Measurements from ENCODE around the gene NEK6.

Gene NEK6

GRCh38 chr9:124279531-124280175, 21.9 kb downstream of the NEK6 start:
- DNase-seq (ENCODE audit: low read depth in 3 of 3) = no peak

GRCh38 chr9:124280176-124280691, 22.5 kb downstream of the NEK6 start:
- no peak for DNase-seq (ENCODE audit: low read depth in 3 of 3)

DNA sequence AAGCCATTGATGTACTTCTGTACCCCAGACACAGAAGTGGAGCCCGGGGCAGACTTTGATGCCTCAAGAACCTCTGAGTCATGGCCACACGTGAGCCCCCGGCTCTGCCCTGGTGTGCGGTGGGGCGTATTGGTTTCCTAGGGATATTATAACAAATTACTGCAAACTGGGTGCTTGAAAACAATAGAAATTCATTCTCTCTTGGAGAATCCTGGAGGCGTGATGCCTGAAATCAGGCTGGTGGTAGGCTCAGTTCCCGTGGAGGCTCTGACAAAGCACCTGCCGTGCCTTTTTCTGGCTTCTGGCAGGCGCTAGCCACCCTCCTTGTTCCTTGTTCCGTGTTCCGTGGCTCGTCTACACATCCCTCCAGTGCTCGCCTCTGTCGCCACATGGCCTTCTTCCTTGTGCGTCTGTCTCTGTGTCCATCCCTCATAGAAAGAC, 24.2 kb downstream of the NEK6 start:
- DNase-seq (ENCODE audit: low read depth in 3 of 3) = no peak

DNA sequence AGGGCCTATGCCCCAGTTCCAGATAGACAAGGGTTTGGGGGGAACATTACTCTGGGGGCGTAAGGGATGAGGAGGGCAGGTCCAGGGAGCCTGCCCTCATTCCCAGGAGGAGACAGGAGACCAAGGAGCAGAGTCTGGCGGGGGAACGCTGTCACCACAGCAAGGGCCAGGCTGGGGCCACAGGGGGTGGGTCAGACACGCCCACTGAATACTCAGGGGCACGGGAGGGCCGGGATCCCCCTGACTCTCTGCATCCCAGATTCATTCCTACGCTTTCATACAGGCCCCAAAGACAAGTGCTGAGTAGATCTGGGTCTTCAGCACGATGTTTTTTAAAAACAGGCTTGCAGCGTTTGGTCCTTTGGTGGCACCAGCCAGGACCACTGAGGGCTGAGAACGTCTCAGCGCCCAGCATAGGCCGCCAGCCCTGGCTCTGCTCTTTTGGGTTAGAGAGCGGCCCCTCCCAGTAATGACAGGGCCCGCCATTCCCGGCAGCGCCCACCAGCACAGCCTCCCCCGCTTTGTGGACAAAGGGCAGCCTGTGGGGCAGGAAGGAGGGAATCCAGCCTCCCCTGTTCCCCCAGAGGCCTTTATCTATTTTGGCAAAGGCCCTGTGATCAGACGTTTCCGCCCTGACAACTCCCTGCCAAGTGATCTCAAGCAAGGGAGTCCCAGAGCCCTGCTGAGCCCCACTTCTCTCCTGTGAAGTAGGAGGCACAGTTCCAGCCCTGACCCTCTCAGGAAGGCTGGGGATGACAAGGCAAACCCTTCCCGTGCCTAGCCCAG, 24.9 kb downstream of the NEK6 start:
- no peak for DNase-seq (ENCODE audit: low read depth in 3 of 3)

- DNase-seq (ENCODE audit: low read depth in 3 of 3) = no peak
Observed at GRCh38 chr9:124283228-124283814, 25.6 kb downstream of the NEK6 start.

DNA sequence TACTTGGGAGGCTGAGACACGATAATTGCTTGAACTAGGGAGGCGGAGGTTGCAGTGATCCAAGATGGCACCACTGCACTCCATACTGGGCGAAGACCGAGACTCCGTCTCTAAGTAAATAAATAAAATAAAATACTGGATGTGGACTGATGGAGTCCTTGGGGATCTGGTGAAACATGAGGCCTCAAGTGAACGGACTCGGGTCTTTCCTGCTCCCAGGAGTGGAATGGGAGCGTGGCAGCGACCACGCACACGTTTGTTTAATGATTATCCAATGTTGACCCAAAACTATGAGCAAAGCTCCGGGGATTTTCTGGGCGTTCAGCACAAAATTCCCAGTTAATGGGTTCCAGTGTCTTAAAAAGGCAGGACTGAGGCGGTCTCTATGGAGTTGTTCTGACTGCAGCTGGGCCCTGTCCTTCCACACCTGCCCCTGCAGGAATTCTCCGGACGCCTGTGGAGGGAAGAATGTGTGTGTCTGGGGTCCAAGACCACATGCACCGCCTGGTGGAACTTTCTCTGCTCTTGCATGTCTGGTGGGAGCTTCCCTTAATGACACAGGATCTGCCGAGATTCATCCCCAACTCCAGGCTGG, 26.6 kb downstream of the NEK6 start:
- no peak for DNase-seq (ENCODE audit: low read depth in 3 of 3)

DNA sequence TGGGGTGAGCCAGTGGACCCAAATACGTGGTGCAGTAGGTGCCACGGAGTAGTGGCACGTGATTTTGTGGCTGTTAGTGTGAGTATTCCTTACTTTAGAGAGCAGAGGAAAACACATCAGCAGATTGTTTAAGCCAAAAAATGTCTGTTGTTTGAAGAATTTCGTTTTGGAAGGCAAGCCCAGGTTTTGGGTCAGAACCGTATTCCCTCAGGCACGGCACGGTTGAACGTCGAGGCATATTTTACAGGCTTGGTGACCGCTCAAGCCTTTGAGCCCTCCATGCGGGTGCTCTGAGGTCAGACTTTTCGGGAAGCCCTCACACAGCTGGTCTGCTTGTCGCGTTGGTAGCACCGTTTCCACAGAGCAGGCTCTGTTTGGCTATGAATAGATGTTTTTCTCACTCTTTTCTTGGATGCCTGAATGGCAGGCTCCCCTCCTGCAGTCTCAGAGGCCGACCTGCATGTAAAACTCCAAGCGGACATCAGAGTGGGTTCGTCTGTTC, 27.2 kb downstream of the NEK6 start:
- no peak for DNase-seq (ENCODE audit: low read depth in 3 of 3)

GRCh38 chr9:124285490-124285889, 27.7 kb downstream of the NEK6 start:
- DNase-seq (ENCODE audit: low read depth in 3 of 3) = no peak

GRCh38 chr9:124285903-124286291, 28.1 kb downstream of the NEK6 start:
- DNase-seq (ENCODE audit: low read depth in 3 of 3) = peak in 1 of 3 experiments; percentile 24

- DNase-seq (ENCODE audit: low read depth in 3 of 3) = peak; percentile 14 to 27 (median 25)
Observed at GRCh38 chr9:124286292-124286931, 28.7 kb downstream of the NEK6 start.

- no peak for DNase-seq (ENCODE audit: low read depth in 3 of 3)
Observed at GRCh38 chr9:124290053-124290591, 32.4 kb downstream of the NEK6 start.

- DNase-seq (ENCODE audit: low read depth in 3 of 3) = no peak
Observed at GRCh38 chr9:124290743-124291554, 33.2 kb downstream of the NEK6 start.

- DNase-seq (ENCODE audit: low read depth in 3 of 3) = peak in 1 of 3 experiments; percentile 11
Observed at GRCh38 chr9:124291801-124292396, 34.1 kb downstream of the NEK6 start.

- no peak for DNase-seq (ENCODE audit: low read depth in 3 of 3)
Observed at GRCh38 chr9:124292696-124293593, 35.2 kb downstream of the NEK6 start.

GRCh38 chr9:124293718-124294506, 36.2 kb downstream of the NEK6 start:
- no peak for DNase-seq (ENCODE audit: low read depth in 3 of 3)

DNA sequence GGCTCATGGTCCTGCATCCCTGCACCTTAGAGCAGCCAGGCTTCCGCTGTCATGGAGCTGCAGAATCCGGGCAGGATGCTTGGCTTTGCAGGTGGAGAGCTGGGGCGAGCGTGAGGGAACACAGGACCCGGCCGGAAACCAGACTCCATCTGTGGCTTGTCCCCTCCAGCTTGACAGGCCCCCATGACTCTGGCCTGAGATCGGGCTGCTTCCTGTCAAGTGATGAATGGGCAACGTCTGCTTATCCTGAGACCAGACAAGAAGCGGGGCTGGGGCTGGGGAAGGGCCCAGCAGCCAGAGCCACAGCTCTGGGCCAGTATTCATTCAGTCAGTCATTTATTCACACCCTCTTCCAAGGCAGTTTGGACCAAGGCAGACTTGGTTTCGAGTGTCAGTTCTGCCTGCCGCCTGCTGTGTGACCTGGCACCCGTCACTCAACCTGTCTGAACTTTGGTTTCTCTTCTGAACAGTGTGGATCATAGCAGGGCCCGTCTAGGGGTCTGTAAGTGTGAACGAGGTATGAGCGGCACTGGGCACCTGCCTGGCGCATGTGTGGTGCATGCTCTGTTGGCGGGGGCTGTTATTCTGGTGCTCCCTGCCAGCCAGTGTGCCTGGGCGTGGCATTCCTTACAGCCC, 37.5 kb downstream of the NEK6 start:
- no peak for DNase-seq (ENCODE audit: low read depth in 3 of 3)

- DNase-seq (ENCODE audit: low read depth in 3 of 3) = no peak
Observed at GRCh38 chr9:124296094-124296493, 38.3 kb downstream of the NEK6 start.
